DMS 273 treated with DMSO at 0.1 percent for 48 hours (cell line): Measurements from ENCODE around the gene CRIP2.
A peak's percentile ranks its signal among the peaks of the same experiment; 100 is the strongest.

Experiments
- DNase-seq: peaks from one replicate; lab custom pipeline; 2025; lab: John Stamatoyannopoulos, UW

CRIP2 gene

GRCh38 chr14:105474483-105475268 lies at the start of gene CRIP2:
TSS of gene CRIP2 (plus strand) at chr14:105474821. CDS start at chr14:105474863, 42 bp downstream.
- DNase-seq, result no peak

- DNase-seq, result no peak
Observed at GRCh38 chr14:105424861-105425260, 49.8 kb upstream of the CRIP2 start.

- DNase-seq, result no peak
Observed at GRCh38 chr14:105425823-105426247, 48.8 kb upstream of the CRIP2 start.

GRCh38 chr14:105426416-105427130 lies 48.0 kb upstream of the CRIP2 start:
- no peak for DNase-seq

GRCh38 chr14:105427412-105427811 lies 47.2 kb upstream of the CRIP2 start:
- DNase-seq, result no peak

GRCh38 chr14:105427936-105428485 lies 46.6 kb upstream of the CRIP2 start:
- no peak for DNase-seq

- no peak for DNase-seq
Observed at GRCh38 chr14:105430042-105430441, 44.6 kb upstream of the CRIP2 start.

- DNase-seq, result no peak
Observed at GRCh38 chr14:105430565-105430964, 44.1 kb upstream of the CRIP2 start.

GRCh38 chr14:105431256-105431655 lies 43.4 kb upstream of the CRIP2 start:
- no peak for DNase-seq

GRCh38 chr14:105432657-105433056 lies 42.0 kb upstream of the CRIP2 start:
- no peak for DNase-seq

- DNase-seq, result no peak
Observed at GRCh38 chr14:105433161-105433605, 41.4 kb upstream of the CRIP2 start.

GRCh38 chr14:105436402-105436801 lies 38.2 kb upstream of the CRIP2 start:
- no peak for DNase-seq

- no peak for DNase-seq
Observed at GRCh38 chr14:105436891-105437722, 37.5 kb upstream of the CRIP2 start.

- DNase-seq, result no peak
Observed at GRCh38 chr14:105437723-105438500, 36.7 kb upstream of the CRIP2 start.

GRCh38 chr14:105439179-105439578 lies 35.4 kb upstream of the CRIP2 start:
- no peak for DNase-seq

- DNase-seq, result peak; percentile 86
Observed at GRCh38 chr14:105439710-105440553, 34.7 kb upstream of the CRIP2 start.

GRCh38 chr14:105440554-105440900 lies 34.1 kb upstream of the CRIP2 start:
- DNase-seq, result no peak

GRCh38 chr14:105440992-105441391 lies 33.6 kb upstream of the CRIP2 start:
- DNase-seq, result no peak

GRCh38 chr14:105442125-105442524 lies 32.5 kb upstream of the CRIP2 start:
- DNase-seq, result no peak

GRCh38 chr14:105442834-105443233 lies 31.8 kb upstream of the CRIP2 start:
- no peak for DNase-seq
